ENCODE results near the gene USP27X. TPM values are rescaled to one million over a fixed set of nuclear protein-coding genes. Genes with fewer than 3 reads are reported as not detected.

The USP27X gene
- total and polyA plus RNA-seq, 2 of the 4 experiments (the other 2 are of a cell fraction): 2.7 to 6.3 TPM

DNA sequence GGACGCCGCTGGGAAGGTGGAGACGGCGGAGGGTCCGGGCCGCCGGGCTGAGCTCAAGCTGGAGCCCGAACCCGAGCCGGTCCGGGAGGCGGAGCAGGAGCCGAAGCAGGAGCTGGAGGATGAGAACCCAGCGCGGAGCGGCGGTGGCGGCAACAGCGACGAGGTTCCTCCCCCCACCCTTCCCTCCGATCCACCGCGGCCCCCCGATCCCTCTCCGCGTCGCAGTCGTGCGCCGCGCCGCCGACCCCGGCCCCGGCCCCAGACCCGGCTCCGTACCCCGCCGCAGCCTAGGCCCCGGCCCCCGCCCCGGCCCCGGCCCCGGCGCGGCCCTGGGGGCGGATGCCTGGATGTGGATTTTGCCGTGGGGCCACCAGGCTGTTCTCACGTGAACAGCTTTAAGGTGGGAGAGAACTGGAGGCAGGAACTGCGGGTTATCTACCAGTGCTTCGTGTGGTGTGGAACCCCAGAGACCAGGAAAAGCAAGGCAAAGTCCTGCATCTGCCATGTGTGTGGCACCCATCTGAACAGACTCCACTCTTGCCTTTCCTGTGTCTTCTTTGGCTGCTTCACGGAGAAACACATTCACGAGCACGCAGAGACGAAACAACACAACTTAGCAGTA is 483 bp downstream of the USP27X start:
- peaks cover 3% of the 10 kb centered on the region; the same call in 1 of the 2 replicates for H3K4me1 ChIP-seq (ENCODE audit: control insufficient read depth, insufficient read depth, low read length)
- H3K27me3 ChIP-seq (ENCODE audit: control insufficient read depth, insufficient read depth, low read length): 0 out of 2 replicates have a peak, but pooled peaks cover 3% of the 10 kb centered on the region
- TF ChIP-seq MAFK (IDR thresholded peaks at IDR 0.05; ENCODE audit: low read depth, low read length) (no peak), RAD21 (IDR thresholded peaks at IDR 0.05; ENCODE audit: low read length) (no peak), RFX5 (IDR thresholded peaks at IDR 0.05; ENCODE audit: low read depth, low read length) (no peak), POLR2A (IDR thresholded peaks at IDR 0.05; ENCODE audit: low read depth, low read length) (no peak), MXI1 (IDR thresholded peaks at IDR 0.05; ENCODE audit: borderline replicate concordance, low read depth, low read length) (no peak), BHLHE40 (IDR thresholded peaks at IDR 0.05; ENCODE audit: low read depth, low read length) (no peak)
- TF ChIP-seq, protein P1, sequence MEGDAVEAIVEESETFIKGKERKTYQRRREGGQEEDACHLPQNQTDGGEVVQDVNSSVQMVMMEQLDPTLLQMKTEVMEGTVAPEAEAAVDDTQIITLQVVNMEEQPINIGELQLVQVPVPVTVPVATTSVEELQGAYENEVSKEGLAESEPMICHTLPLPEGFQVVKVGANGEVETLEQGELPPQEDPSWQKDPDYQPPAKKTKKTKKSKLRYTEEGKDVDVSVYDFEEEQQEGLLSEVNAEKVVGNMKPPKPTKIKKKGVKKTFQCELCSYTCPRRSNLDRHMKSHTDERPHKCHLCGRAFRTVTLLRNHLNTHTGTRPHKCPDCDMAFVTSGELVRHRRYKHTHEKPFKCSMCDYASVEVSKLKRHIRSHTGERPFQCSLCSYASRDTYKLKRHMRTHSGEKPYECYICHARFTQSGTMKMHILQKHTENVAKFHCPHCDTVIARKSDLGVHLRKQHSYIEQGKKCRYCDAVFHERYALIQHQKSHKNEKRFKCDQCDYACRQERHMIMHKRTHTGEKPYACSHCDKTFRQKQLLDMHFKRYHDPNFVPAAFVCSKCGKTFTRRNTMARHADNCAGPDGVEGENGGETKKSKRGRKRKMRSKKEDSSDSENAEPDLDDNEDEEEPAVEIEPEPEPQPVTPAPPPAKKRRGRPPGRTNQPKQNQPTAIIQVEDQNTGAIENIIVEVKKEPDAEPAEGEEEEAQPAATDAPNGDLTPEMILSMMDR (conservative IDR thresholded peaks at IDR 0.05; ENCODE audit: low read depth, low read length): no peak
- H2BK20ac ChIP-seq (ENCODE audit: low read depth, low read length): no peak overlapping the region
- no peak overlapping the region for H2BK120ac ChIP-seq (ENCODE audit: low read depth, low read length)
- 40% methylated on average over 4 of the region's 55 CpGs; no CpG with 5 or more reads in 1 of the 2 experiments for WGBS, 2 experiments (ENCODE audit: extremely low coverage in 2 of 2, insufficient read length in 1 of 2)
- H4K5ac ChIP-seq (ENCODE audit: low read depth, low read length): no peak overlapping the region
- H2AK5ac ChIP-seq (ENCODE audit: low read depth, low read length): no peak overlapping the region
- H3K9me1 ChIP-seq (ENCODE audit: insufficient read depth, low read length): peaks cover 21% of the 10 kb centered on the region; the same call in 1 of the 2 replicates
- no peaks in the 10 kb centered on the region; the same call in 1 of the 2 replicates for H4K20me1 ChIP-seq (ENCODE audit: insufficient read depth, low read length)
- H3K27ac ChIP-seq (ENCODE audit: insufficient read depth, low read length): peak overlapping the region; percentile 57
- H3K14ac ChIP-seq (replicated peaks; ENCODE audit: low read depth, low read length): peak overlapping the region; percentile 78
- H2BK5ac ChIP-seq (ENCODE audit: low read depth, low read length, poor library complexity, severe bottlenecking): peak overlapping the region; percentile 3
- H3K4ac ChIP-seq (ENCODE audit: low read depth, low read length): no peak overlapping the region
- no peak overlapping the region for H3K18ac ChIP-seq (ENCODE audit: low read depth, low read length)
- dilution Hi-C loops (cut with HindIII; ENCODE audit: low sequenced_read_pairs, unreplicated experiment): no loop called here
- intact Hi-C loops (cut with micrococcal nuclease): loop anchor here (10.0 kb wide), 1 partner anchor 705 kb away; no protein-coding TSS in a partner anchor
- H3K9me3 ChIP-seq (ENCODE audit: control insufficient read depth, insufficient read depth, low read length): no peaks in the 10 kb centered on the region; the same call in 1 of the 2 replicates
- peak overlapping the region; percentile 91 for H2AFZ ChIP-seq (replicated peaks; ENCODE audit: low read length, poor library complexity)
- H3K36me3 ChIP-seq (ENCODE audit: control insufficient read depth, insufficient read depth, low read length): no peaks in the 10 kb centered on the region
- peak overlapping the region; percentile 69 for H3K9ac ChIP-seq (ENCODE audit: low read depth, low read length)
- peak overlapping the region; percentile 65; the same call in 1 of the 2 replicates for H3K23ac ChIP-seq (ENCODE audit: low read depth, low read length)
- peak; percentile 19 for ATAC-seq (ENCODE audit: low read depth)
- in situ Hi-C loops (cut with MboI; ENCODE audit: low sequenced_read_pairs): no loop called here
- peak overlapping the region; percentile 97 for H3K4me2 ChIP-seq (ENCODE audit: low read depth, low read length)
- ChIA-PET POLR2A (ENCODE audit: unreplicated experiment) (no interaction called here), CTCF (interaction anchor here (1.2 kb wide), 1 partner anchor 9 kb away, joined by 3 read pairs; no protein-coding TSS in a partner anchor)
- H4K8ac ChIP-seq (ENCODE audit: low read depth in 2 of 2, low read length in 2 of 2): no peak overlapping the region; a peak in 1 of 4 replicates
- H3K56ac ChIP-seq (ENCODE audit: extremely low read depth, insufficient read depth, low read length): peak overlapping the region; percentile 16; the same call in 1 of the 2 replicates
- H3K79me1 ChIP-seq (ENCODE audit: low read depth in 1 of 2, low read length in 2 of 2): peaks cover 6 to 11% of the 10 kb centered on the region in 2 experiments; a peak in 2 of 4 replicates
- peak overlapping the region; percentile 95 for H3K4me3 ChIP-seq (ENCODE audit: insufficient read depth, low read depth, low read length)
- H2AK9ac ChIP-seq (replicated peaks; ENCODE audit: low read depth, low read length, poor library complexity): no peak overlapping the region
- peak; percentile 1 for DNase-seq
- H4K91ac ChIP-seq (ENCODE audit: insufficient read depth, low read depth, low read length): no peak overlapping the region; the same call in 1 of the 2 replicates
- H2BK15ac ChIP-seq (ENCODE audit: low read depth, low read length): no peak overlapping the region
- BruUV-seq (replicated peaks): no TSS peak
